Stimulated activated CD8-positive, alpha-beta memory T cell treated with anti-CD3 and anti-CD28 coated beads, Interleukin-2, amount 100 ng/mL, for 1 hour (primary cell): ENCODE data around the gene CDC73.
"Not testable (repeated sequence)": the region's sequence is repeated elsewhere in the genome, so short reads cannot be mapped to it uniquely, and the experiment has no call there.

Experiments used
- DNase-seq, 2 donors: peaks; one replicate each; pipeline ENCODE4 v3.0.0-alpha.2; 2020; ENCODE audit warnings: low read depth in 2 of 2

Gene CDC73

GRCh38 chr1:193181536-193181935, 59.7 kb downstream of the CDC73 start:
- no peak for DNase-seq

- DNase-seq, result no peak
Measured at GRCh38 chr1:193181985-193182384, 60.2 kb downstream of the CDC73 start.

GRCh38 chr1:193183019-193183627, 61.3 kb downstream of the CDC73 start:
- DNase-seq, result no peak

- no peak for DNase-seq
Measured at GRCh38 chr1:193184776-193185175, 62.9 kb downstream of the CDC73 start.

- no peak for DNase-seq
Measured at GRCh38 chr1:193185211-193185610, 63.4 kb downstream of the CDC73 start.

GRCh38 chr1:193185901-193186731, 64.3 kb downstream of the CDC73 start, which contains the start of gene B3GALT2:
TSS of gene B3GALT2 (minus strand) at chr1:193186613. CDS start at chr1:193181562, 5,051 bp downstream.
- no peak for DNase-seq

- no peak for DNase-seq
Measured at GRCh38 chr1:193187114-193187513, 65.3 kb downstream of the CDC73 start.

GRCh38 chr1:193188915-193189314, 67.1 kb downstream of the CDC73 start:
- not testable (repeated sequence) for DNase-seq

GRCh38 chr1:193189442-193190095, 67.7 kb downstream of the CDC73 start:
- no peak for DNase-seq

- no peak for DNase-seq
Measured at GRCh38 chr1:193190096-193190744, 68.4 kb downstream of the CDC73 start.

- DNase-seq, result no peak
Measured at GRCh38 chr1:193192586-193192985, 70.8 kb downstream of the CDC73 start.

- no peak for DNase-seq
Measured at GRCh38 chr1:193199940-193200339, 78.1 kb downstream of the CDC73 start.

GRCh38 chr1:193201021-193201420, 79.2 kb downstream of the CDC73 start:
- no peak for DNase-seq

GRCh38 chr1:193210996-193211395, 89.2 kb downstream of the CDC73 start:
- no peak for DNase-seq

GRCh38 chr1:193211539-193211938, 89.7 kb downstream of the CDC73 start:
- no peak for DNase-seq

- no peak for DNase-seq
Measured at GRCh38 chr1:193212637-193213036, 90.8 kb downstream of the CDC73 start.

GRCh38 chr1:193213998-193214397, 92.2 kb downstream of the CDC73 start:
- no peak for DNase-seq

GRCh38 chr1:193216920-193217319, 95.1 kb downstream of the CDC73 start:
- DNase-seq, result no peak

- DNase-seq, result no peak
Measured at GRCh38 chr1:193219391-193219790, 97.6 kb downstream of the CDC73 start.

- no peak for DNase-seq
Measured at GRCh38 chr1:193221651-193222050, 99.8 kb downstream of the CDC73 start.

GRCh38 chr1:193222056-193222615, 100.3 kb downstream of the CDC73 start:
- DNase-seq, result no peak

- no peak for DNase-seq
Measured at GRCh38 chr1:193229136-193229535, 107.3 kb downstream of the CDC73 start.
